NOMO-1 treated with dmso at 0.1 percent for 144 hours (cell line): ENCODE measurements around the gene RBM44.

Source experiments
- DNase-seq: peaks from one replicate; lab custom pipeline; 2025; ENCODE audit not compliant: unreplicated experiment; lab: John Stamatoyannopoulos, UW

Gene RBM44

DNA sequence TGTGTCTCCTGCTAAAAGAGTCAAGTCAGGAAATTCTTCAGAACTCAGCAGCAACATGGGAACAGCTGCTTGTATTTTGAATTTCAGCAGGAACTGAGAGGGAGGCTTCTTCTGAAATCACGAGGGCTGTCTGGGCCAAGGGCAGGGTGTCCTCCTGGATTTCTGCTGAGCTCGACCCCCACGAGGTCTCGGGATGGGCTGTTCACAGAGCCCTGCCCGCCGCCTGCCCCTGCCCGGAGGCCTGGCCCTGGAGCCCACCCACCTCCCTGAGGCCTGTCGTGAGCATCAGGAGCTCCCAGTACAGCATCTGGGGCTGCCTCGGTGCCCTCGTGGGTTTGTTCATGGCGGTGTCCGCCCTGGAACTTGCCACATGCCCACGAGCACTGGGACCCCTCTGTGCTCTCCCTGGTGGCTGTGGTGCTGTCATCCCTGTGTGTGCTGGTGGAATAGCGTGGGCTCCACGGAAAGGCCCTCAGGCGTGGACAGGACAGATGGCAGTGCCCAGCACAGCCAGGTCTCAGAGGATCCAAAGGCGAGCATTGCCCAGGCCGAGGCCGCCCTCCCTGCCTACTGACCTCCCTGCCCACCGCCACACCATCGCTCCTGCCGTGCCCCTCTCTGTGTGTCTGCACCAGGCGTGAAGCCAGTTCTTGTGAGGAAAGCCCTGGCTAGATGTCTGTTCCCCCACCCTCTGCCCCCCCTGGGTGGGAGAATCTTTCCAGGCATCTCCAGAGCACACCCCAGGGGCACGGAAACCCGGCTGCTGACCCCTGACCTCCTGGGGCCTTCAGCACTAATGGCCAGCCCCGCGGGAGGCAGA, 86.7 kb downstream of the RBM44 start:
- no peak for DNase-seq

- no peak for DNase-seq
Observed at GRCh38 chr2:237885931-237886684, 87.5 kb downstream of the RBM44 start.

DNA sequence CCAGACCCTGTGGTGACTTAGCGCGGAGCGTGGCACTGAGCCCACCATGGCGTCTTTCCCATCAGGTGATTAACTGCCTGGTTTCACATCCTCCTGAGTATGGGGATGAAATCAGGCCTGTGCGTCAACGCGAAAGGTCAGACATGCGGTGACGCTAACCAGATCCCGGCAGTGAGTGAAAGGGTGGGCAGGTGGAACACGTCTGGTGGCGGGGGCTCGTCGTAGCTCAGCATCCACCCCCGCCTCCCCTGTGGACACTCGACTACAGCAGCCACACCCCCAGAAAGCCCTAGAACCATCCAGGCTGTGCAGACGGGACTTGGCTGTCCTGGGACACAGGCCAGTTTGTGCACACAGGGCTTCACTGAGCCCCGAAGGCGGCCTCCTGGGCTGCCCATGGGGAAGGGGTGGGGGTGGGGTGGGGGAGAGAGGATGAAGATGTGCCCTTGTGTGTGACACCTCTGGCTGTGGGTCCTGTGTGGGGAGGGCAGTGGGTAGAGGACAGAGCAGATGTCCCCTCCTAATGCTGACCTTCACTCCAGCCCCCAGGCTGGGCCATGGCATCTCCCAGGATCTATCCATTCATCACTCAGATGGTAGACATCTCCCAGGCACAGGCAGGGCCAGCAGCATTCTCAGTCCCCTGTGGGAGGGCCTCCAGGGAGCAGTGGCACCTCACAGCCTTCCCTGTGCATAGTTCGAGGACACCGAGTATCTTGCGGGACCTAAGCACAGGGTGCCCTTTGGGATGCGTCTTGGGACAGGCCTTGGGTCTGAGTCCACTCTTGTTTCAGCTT, 88.3 kb downstream of the RBM44 start:
- no peak for DNase-seq

DNA sequence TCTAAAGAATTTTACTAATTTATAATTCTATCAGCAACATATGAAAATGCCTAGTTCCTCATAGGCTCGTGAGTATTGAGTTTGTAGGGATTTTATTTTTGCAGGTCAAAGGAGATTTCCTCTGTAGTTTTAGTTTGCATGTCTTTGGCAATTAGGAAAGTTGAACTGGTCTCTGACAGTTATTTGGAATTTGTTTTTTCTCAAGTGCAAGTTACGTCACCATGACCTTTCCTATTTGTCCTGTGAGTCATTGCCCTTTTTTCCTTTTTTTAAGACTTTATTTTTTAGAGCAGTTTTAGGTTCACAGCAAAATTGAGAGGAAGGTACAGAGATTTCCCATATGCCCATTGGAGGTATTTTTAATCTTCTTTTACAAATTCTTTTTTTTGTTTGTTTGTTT, 89.8 kb downstream of the RBM44 start:
- DNase-seq = no peak

- DNase-seq = no peak
Observed at GRCh38 chr2:237889016-237889415, 90.4 kb downstream of the RBM44 start.

- DNase-seq = no peak
Observed at GRCh38 chr2:237889811-237890210, 91.2 kb downstream of the RBM44 start.
